Right cardiac atrium (tissue), 5 donors: ENCODE data around the gene XXYLT1. TPM values are rescaled to one million over a fixed set of nuclear protein-coding genes. Genes with fewer than 3 reads are reported as not detected.

Source experiments
- ATAC-seq, 2 donors: fragments of 200-7000 bp; cut with Tn5 transposase; one replicate each; pipeline versions ENCODE4 v1.8.0 to v1.9.1; 2020; ENCODE audit warnings: moderate library complexity in 2 of 2, mild to moderate bottlenecking in 1 of 2
- DNase-seq, 3 donors: peaks; one replicate each; pipeline ENCODE4 v3.0.0-alpha.2; 2020
- H3K27ac ChIP-seq: one replicate; pipeline ENCODE4 v1.5.1; 2013; ENCODE audit warnings: mild to moderate bottlenecking, low read length, control low read depth, moderate library complexity
- H3K27me3 ChIP-seq: one replicate; pipeline ENCODE4 v1.6.1; 2013; ENCODE audit not compliant: control insufficient read depth, insufficient read depth
- H3K4me1 ChIP-seq: one replicate; pipeline ENCODE4 v1.6.1; 2013; ENCODE audit warnings: low read length; ENCODE audit not compliant: control insufficient read depth, insufficient read depth
- H3K4me3 ChIP-seq: one replicate; pipeline ENCODE4 v1.5.1; 2013; ENCODE audit warnings: low read length, control low read depth
- H3K9me3 ChIP-seq: one replicate; pipeline ENCODE4 v1.6.1; 2013; ENCODE audit warnings: low read length; ENCODE audit not compliant: control insufficient read depth
- WGBS: extraction: QIAGEN DNeasy Blood & Tissue Kit; methylation state at CpG from one replicate; pipeline ENCODE4 v1.1.7; 2013; 5-methylcytosine and 5-hydroxymethylcytosine counted together
- intact Hi-C, 4 donors: fragments of 100-400 bp; cut with DNase I; formaldehyde crosslinking; loops; one replicate each; pipeline versions ENCODE4 v1.11.0 to v1.14.0; 2022 to 2023
- polyA plus RNA-seq: library from polyadenylated mRNA; stranded (reverse); fragments of 200-250 nt; gene quantifications from one replicate; pipeline ENCODE4 v1.2.3, GENCODE V29; 2013
- total RNA-seq, 4 donors: library from RNA; stranded (reverse); fragmentation: NEBNext Ultra II Directional; extraction: Animal tissue kit (Norgen Biotek cat#: 25700); gene quantifications; one replicate each; pipeline ENCODE4 v1.2.1, GENCODE V29; 2021
- donor health status: healthy with polysubstance abuse.
- donor health status: DM: no; HTN: yes; CAD: no.
- donor health status: DM: no; HTN: no; CAD: no.
- donor health status: DM: no; HTN: yes; CAD: no; lungs with severe emphysema.
- donor health status: DM: yes; HTN: yes; CAD: no.

The XXYLT1 gene
- total and polyA plus RNA-seq, 5 donors: 3.3 to 6.2 (median 4.3) TPM

GRCh38 chr3:195122261-195122660, 148.7 kb downstream of the XXYLT1 start:
- Histone ChIP-seq H3K27ac (no peak overlapping the region), H3K27me3 (no peaks in the 10 kb centered on the region), H3K9me3 (no peaks in the 10 kb centered on the region), H3K4me3 (no peak overlapping the region), H3K4me1 (peaks cover 4% of the 10 kb centered on the region)
- WGBS: 88% methylated on average over 4 of the region's 4 CpGs
- DNase-seq (no peak), ATAC-seq (no peak)
- intact Hi-C loops: no loop called here

DNA sequence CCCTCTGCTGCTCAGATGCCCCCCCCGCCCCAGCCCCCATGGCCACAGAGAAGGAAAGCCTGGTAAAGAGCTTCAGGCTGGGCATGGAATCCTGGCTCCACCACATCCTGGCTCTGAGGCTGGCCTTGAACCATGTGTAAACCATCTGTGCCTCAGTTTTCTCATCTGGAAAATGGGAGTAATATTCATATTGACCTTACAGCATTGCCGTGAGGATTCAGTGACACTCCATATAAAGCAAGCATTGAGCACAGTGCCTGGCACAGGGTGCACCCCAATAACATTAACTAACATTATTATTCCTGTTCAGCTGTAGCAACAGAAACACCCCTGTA, 150.7 kb downstream of the XXYLT1 start:
- Histone ChIP-seq H3K27ac (no peak overlapping the region), H3K9me3 (no peaks in the 10 kb centered on the region), H3K4me1 (peaks cover 3% of the 10 kb centered on the region), H3K4me3 (no peak overlapping the region), H3K27me3 (no peaks in the 10 kb centered on the region)
- intact Hi-C loops: no loop called here
- no peak for DNase-seq
- ATAC-seq: no peak
- 96% methylated on average over 2 of the region's 2 CpGs for WGBS

DNA sequence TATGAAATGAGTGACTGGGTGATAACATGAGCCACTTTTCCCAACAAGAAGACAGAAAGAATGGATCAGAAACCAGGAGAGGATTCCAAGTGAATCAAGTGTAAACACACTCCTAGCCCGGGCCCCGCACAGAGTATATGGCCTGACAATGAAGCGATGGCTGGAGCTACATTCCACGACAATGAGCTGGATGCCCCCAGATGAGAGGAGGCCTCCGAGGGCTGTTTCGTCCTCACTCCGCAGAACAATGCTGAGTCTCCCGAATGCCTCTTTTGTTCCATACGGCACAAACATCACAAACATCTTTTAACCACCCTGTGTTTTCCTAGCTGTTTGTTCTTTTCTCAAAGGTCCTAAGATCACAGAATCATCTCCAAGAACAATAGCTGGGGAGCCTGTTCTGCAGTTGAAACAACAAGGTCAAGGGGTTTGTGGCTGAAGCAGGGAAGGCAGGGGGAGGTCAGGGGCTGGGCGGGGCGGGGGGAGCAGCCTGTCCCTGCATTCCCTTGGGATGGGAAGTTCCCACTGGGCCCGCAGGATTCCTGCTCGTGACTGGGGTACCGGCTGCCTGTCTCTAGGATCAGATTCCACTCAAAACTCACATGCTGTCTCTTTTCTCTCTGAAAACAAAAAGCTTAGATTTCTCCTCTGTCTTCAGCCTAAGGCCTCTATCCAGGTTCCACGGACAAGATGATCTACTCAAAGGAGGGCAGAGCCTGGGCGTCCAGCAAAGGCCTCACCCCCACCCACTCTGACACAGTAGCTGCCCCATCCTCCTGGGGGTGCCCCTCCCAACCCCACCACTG, 151.3 kb downstream of the XXYLT1 start:
- Histone ChIP-seq H3K9me3 (no peaks in the 10 kb centered on the region), H3K27ac (peak overlapping the region; percentile 30), H3K4me3 (no peak overlapping the region), H3K4me1 (peaks cover 1% of the 10 kb centered on the region), H3K27me3 (no peaks in the 10 kb centered on the region)
- WGBS: 60% methylated on average over 16 of the region's 16 CpGs
- DNase-seq (peak in 1 of 3 donors; percentile 34), ATAC-seq (peak in 1 of 2 donors; percentile 54)
- intact Hi-C loops: no loop called here

- H3K27me3 ChIP-seq: no peaks in the 10 kb centered on the region
- no peak overlapping the region for H3K4me3 ChIP-seq
- H3K4me1 ChIP-seq: no peaks in the 10 kb centered on the region
- DNase-seq (no peak), ATAC-seq (peak in 1 of 2 donors; percentile 8)
- intact Hi-C loops: no loop called here
- WGBS: 82% methylated on average over 13 of the region's 13 CpGs
- H3K9me3 ChIP-seq: no peaks in the 10 kb centered on the region
- H3K27ac ChIP-seq: peak overlapping the region; percentile 54
Measured at GRCh38 chr3:195118671-195119070, 152.3 kb downstream of the XXYLT1 start.

GRCh38 chr3:195117978-195118581, 152.9 kb downstream of the XXYLT1 start:
- peak overlapping the region; percentile 54 for H3K27ac ChIP-seq
- peaks cover 2% of the 10 kb centered on the region for H3K4me1 ChIP-seq
- no peaks in the 10 kb centered on the region for H3K27me3 ChIP-seq
- H3K4me3 ChIP-seq: no peak overlapping the region
- H3K9me3 ChIP-seq: no peaks in the 10 kb centered on the region
- ATAC-seq (peak; percentile 61 to 77), DNase-seq (peak in 1 of 3 donors; percentile 67)
- intact Hi-C loops: no loop called here
- WGBS: 47% methylated on average over 10 of the region's 10 CpGs

DNA sequence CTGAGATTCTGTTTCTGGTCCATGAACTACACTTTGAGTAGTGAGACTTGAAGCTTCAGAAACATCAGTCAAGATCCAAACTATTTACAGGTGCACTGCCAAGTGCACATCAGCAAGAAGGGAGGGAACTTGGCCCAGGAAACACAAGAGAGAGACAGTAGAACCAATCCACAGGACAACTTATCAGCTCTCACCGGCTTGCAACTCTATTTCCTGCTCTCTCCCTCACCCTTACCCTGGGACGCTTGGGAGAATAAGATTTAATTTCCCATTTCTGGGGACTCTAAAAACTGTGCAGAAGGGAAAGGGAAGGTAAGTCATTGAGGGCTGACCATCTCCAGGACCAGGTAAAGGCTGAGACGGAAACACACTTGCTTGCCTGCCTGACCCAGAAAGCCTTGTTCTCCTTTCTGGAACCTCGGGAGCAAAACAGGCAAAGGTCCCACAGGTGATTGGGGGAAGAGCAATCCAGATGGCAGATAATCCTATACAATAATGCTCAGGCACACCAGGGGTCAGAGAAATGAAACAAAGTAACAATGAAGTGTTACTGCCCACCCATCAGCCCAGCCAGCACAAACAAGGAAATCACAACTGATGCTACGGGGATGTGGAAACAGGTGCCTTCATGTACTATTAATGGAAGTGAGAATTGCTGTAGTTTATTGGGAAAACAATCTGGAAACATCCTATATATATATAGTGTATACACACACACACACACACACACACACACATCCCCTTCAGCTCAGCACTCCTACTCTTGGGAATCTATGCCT, 154.4 kb downstream of the XXYLT1 start:
- no peak for ATAC-seq

DNA sequence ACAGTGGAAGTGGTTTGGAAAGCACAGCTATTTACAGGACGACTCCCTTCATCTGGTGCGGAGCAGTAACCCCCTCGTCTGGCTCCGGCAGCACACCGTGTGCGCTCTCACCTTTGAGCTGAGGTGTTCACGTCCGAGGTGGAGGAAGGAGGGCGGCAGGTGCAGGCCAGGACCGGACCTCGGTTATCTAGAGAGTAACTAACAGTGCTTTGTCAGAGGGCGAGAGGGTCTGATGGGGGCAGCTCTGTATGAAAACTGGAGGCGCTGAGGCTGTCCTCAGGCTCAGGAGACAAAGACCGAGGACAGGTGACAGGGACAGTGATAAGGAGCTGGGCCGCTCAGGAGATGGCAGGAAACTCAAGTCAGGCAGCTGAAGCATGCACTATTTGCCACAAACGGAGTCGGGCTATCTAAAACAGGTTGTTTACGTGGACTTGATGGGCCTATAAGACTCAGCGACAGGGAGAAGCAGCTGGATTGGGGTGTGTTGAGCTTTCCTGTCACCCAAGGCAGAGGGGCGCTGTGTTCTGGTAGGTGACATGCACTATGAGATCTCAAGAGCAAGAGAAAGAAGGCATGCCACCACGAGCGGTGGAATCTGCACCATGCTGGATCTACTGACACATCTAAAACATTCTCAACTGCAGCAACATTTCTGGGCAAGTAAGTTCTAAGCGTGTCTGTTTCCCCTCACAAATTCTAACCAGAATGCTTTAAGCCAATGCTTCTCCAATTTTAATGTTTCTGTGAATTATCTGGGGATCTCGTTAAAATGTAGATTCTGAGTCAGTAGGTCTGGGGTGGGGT, 155.2 kb downstream of the XXYLT1 start:
- H3K9me3 ChIP-seq: no peaks in the 10 kb centered on the region
- H3K27ac ChIP-seq: no peak overlapping the region
- no peaks in the 10 kb centered on the region for H3K27me3 ChIP-seq
- ATAC-seq (no peak), DNase-seq (no peak)
- no peak overlapping the region for H3K4me3 ChIP-seq
- H3K4me1 ChIP-seq: peaks cover 2% of the 10 kb centered on the region
- intact Hi-C loops: no loop called here
- 85% methylated on average over 24 of the region's 24 CpGs for WGBS

More for the DNA sequence above, 154.4 kb downstream of the XXYLT1 start:
- H3K27me3 ChIP-seq: no peaks in the 10 kb centered on the region
- H3K4me1 ChIP-seq: peaks cover 2% of the 10 kb centered on the region
- no peak overlapping the region for H3K27ac ChIP-seq
- no peak for DNase-seq
- no peaks in the 10 kb centered on the region for H3K9me3 ChIP-seq
- 54% methylated on average over 5 of the region's 5 CpGs for WGBS
- no peak overlapping the region for H3K4me3 ChIP-seq
- intact Hi-C loops: no loop called here

GRCh38 chr3:195114786-195115599, 156.0 kb downstream of the XXYLT1 start:
- H3K27ac ChIP-seq: no peak overlapping the region
- H3K27me3 ChIP-seq: no peaks in the 10 kb centered on the region
- ATAC-seq (no peak), DNase-seq (peak in 1 of 3 donors; percentile 38)
- intact Hi-C loops: loop anchor here in 1 of 4 donors (5.0 kb wide), 1 partner anchor 142 kb away; no protein-coding TSS in a partner anchor
- WGBS: 93% methylated on average over 31 of the region's 31 CpGs
- no peak overlapping the region for H3K4me3 ChIP-seq
- H3K9me3 ChIP-seq: no peaks in the 10 kb centered on the region
- peaks cover 2% of the 10 kb centered on the region for H3K4me1 ChIP-seq

GRCh38 chr3:195113536-195114425, 157.2 kb downstream of the XXYLT1 start:
- H3K4me1 ChIP-seq: peaks cover 2% of the 10 kb centered on the region
- DNase-seq: no peak
- intact Hi-C loops: loop anchor here in 1 of 4 donors (5.0 kb wide), 1 partner anchor 144 kb away; no protein-coding TSS in a partner anchor
- H3K9me3 ChIP-seq: no peaks in the 10 kb centered on the region
- 84% methylated on average over 14 of the region's 14 CpGs for WGBS
- no peak for ATAC-seq
- H3K27me3 ChIP-seq: no peaks in the 10 kb centered on the region
- H3K27ac ChIP-seq: no peak overlapping the region
- H3K4me3 ChIP-seq: no peak overlapping the region
